Osteoblast (primary cell): ENCODE data around the gene RGS17. TPM values are rescaled to one million over a fixed set of nuclear protein-coding genes. Genes with fewer than 3 reads are reported as not detected.
"Not testable (repeated sequence)": the region's sequence is repeated elsewhere in the genome, so short reads cannot be mapped to it uniquely, and the experiment has no call there.

Experiments
- DNase-seq: peaks from one replicate; pipeline ENCODE4 v3.0.0; 2011; ENCODE audit warnings: low spot score, mixed read lengths; ENCODE audit not compliant: insufficient read length; ENCODE audit errors: missing footprints
- H2AFZ ChIP-seq: 2 replicates; pipeline ENCODE4 v1.6.0; 2011; ENCODE audit warnings: mild to moderate bottlenecking, low read length
- H3K27ac ChIP-seq: 2 replicates; pipeline ENCODE4 v1.5.1; 2011; ENCODE audit warnings: mild to moderate bottlenecking, low read depth, low read length, moderate library complexity
- H3K27me3 ChIP-seq: 2 replicates; pipeline ENCODE4 v1.6.0; 2012; ENCODE audit warnings: mild to moderate bottlenecking, control low read depth, inconsistent platforms, low read length, moderate library complexity; ENCODE audit not compliant: insufficient read depth
- H3K36me3 ChIP-seq: 2 replicates; pipeline ENCODE4 v1.5.1; 2011; ENCODE audit warnings: mild to moderate bottlenecking, low read length, control low read depth, moderate library complexity; ENCODE audit not compliant: insufficient read depth
- H3K4me1 ChIP-seq: 2 replicates; pipeline ENCODE4 v1.5.1; 2011; ENCODE audit warnings: mild to moderate bottlenecking, low read length, control low read depth, moderate library complexity; ENCODE audit not compliant: insufficient read depth
- H3K4me2 ChIP-seq: 2 replicates; pipeline ENCODE4 v1.6.0; 2011; ENCODE audit warnings: mild to moderate bottlenecking, low read length; ENCODE audit not compliant: insufficient read depth
- H3K4me3 ChIP-seq: fragments of 200-600 bp; sonication (generic); 3 replicates; pipeline ENCODE4 v1.5.1; 2012; ENCODE audit warnings: mild to moderate bottlenecking, low read length, inconsistent platforms; ENCODE audit not compliant: insufficient read depth
- H3K79me2 ChIP-seq: 2 replicates; pipeline ENCODE4 v1.6.0; 2012; ENCODE audit warnings: mild to moderate bottlenecking, low read length, control low read depth, inconsistent platforms; ENCODE audit not compliant: insufficient read depth
- H3K9me3 ChIP-seq: 2 replicates; pipeline ENCODE4 v1.5.1; 2011; ENCODE audit warnings: low read depth, low read length, control low read depth
- H4K20me1 ChIP-seq: 2 replicates; pipeline ENCODE4 v1.6.0; 2012; ENCODE audit warnings: mild to moderate bottlenecking, low read length, control low read depth; ENCODE audit not compliant: insufficient read depth
- total RNA-seq: library from RNA; depleted of rRNA; stranded (reverse); fragments of >200 nt; gene quantifications from 2 replicates; pipeline ENCODE4 v1.2.3, GENCODE V29; 2012
- TF ChIP-seq, protein P1 (sequence below): IDR thresholded peaks from 2 replicates; pipeline ENCODE4 v1.5.1; 2011; ENCODE audit warnings: mild to moderate bottlenecking, low read depth, low read length, moderate library complexity; ENCODE audit errors: extremely low read depth

Gene RGS17
- total RNA-seq, 1 donor = 1.4 TPM

DNA sequence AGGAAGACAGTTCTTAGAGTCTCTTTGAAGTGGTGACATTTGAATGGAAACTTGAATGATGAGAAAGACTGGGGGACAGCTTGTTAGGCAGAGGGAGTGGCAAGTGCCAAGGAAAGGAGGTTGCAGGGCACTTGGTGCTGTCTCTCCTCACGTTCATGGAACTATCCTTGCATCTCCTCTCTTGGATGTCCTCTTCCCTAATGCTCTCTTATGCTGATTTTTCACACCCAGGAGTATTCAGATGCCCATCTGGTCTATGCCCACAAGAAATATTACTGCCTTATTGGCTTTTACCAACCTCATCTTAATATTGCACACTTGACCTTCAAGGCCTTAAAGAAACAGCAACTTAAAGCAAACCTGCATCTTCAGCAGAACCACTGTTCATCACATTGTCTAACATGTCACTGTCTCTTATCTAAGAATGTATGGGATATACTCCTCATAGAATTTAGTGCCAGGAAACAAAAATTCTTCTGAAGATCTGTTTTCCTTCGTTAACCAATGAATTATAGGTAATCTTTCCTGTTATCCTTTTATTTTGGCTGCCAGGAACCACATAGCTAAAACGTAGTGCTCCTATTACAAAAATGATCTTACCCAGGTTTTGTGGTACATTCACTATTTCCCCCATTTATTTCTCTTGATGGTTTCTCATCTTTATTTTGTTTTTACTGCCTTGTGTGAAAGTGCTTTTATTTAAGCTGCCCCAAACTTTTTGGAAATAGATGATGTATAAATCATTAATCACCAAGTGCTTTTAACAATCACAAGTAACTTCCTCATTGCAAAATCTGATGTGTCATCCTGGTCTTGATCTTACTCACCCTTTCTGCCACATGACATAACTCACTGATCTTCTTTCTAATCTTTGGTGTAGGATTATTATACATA is 12.8 kb downstream of the RGS17 start:
- TF ChIP-seq, protein P1, sequence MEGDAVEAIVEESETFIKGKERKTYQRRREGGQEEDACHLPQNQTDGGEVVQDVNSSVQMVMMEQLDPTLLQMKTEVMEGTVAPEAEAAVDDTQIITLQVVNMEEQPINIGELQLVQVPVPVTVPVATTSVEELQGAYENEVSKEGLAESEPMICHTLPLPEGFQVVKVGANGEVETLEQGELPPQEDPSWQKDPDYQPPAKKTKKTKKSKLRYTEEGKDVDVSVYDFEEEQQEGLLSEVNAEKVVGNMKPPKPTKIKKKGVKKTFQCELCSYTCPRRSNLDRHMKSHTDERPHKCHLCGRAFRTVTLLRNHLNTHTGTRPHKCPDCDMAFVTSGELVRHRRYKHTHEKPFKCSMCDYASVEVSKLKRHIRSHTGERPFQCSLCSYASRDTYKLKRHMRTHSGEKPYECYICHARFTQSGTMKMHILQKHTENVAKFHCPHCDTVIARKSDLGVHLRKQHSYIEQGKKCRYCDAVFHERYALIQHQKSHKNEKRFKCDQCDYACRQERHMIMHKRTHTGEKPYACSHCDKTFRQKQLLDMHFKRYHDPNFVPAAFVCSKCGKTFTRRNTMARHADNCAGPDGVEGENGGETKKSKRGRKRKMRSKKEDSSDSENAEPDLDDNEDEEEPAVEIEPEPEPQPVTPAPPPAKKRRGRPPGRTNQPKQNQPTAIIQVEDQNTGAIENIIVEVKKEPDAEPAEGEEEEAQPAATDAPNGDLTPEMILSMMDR = no peak

DNA sequence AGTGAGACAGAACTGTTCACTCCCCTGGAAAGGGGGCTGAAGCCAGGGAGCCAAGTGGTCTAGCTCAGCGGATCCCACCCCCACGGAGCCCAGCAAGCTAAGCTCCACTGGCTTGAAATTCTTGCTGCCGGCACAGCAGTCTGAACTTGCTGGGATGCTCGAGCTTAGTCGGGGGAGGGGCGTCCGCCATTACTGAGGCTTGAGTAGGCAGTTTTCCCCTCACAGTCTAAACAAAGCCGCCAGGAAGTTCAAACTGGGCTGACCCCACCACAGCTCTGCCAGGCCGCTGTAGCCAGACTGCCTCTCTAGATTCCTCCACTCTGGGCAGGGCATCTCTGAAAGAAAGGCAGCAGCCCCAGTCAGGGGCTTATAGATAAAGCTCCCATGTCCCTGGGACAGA is 20.0 kb downstream of the RGS17 start:
- not testable (repeated sequence) for H3K4me1 ChIP-seq, H3K36me3 ChIP-seq, H4K20me1 ChIP-seq, DNase-seq, H2AFZ ChIP-seq, H3K27me3 ChIP-seq, H3K27ac ChIP-seq, H3K79me2 ChIP-seq, H3K4me2 ChIP-seq, H3K4me3 ChIP-seq, H3K9me3 ChIP-seq

More for the DNA sequence above, 12.8 kb downstream of the RGS17 start:
- Histone ChIP-seq H3K27ac (no peak overlapping the region), H3K4me2 (peak overlapping the region; percentile 25), H3K79me2 (no peaks in the 10 kb centered on the region), H3K27me3 (no peaks in the 10 kb centered on the region), H4K20me1 (no peaks in the 10 kb centered on the region), H3K4me1 (peaks cover 12% of the 10 kb centered on the region), H3K36me3 (no peaks in the 10 kb centered on the region), H2AFZ (no peak overlapping the region), H3K9me3 (no peaks in the 10 kb centered on the region), H3K4me3 (no peak overlapping the region)
- peak; percentile 54 for DNase-seq

- H3K4me2 ChIP-seq, H3K27me3 ChIP-seq, H4K20me1 ChIP-seq, DNase-seq, H3K4me3 ChIP-seq, H2AFZ ChIP-seq, H3K36me3 ChIP-seq, H3K4me1 ChIP-seq, H3K79me2 ChIP-seq, H3K9me3 ChIP-seq, H3K27ac ChIP-seq: not testable (repeated sequence)
These were observed 20.5 kb downstream of the RGS17 start for GRCh38 chr6:153110612-153111011.

DNA sequence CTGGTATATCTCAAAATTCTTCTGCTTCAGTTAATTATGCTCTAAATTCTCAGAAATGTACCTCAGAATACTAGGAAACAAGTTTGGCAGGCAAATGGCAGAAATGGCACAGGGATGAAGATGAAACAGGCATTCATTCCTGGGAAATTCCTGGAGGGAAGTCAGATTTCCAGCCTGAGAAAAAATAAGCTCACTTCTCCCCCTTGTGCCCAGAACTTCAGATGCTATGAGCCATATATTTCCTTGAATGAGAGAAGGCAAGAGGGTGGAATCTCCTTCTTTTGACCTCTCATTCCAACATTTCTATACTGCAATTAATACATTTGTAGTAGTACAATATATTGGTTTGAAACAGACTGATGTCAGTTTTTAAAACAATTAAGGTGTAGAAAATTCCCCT is 22.8 kb downstream of the RGS17 start:
- Histone ChIP-seq H4K20me1 (no peaks in the 10 kb centered on the region), H3K4me2 (no peak overlapping the region), H3K79me2 (no peaks in the 10 kb centered on the region), H3K36me3 (no peaks in the 10 kb centered on the region), H3K9me3 (no peaks in the 10 kb centered on the region), H2AFZ (no peak overlapping the region), H3K27ac (no peak overlapping the region), H3K4me1 (no peaks in the 10 kb centered on the region), H3K27me3 (no peaks in the 10 kb centered on the region), H3K4me3 (no peak overlapping the region)
- TF ChIP-seq, protein P1 = peak; percentile 53
- DNase-seq = peak; percentile 43

GRCh38 chr6:153106021-153106420 is 25.1 kb downstream of the RGS17 start:
- Histone ChIP-seq H3K4me1 (no peaks in the 10 kb centered on the region), H4K20me1 (no peaks in the 10 kb centered on the region), H3K27ac (no peak overlapping the region), H3K36me3 (no peaks in the 10 kb centered on the region), H3K27me3 (no peaks in the 10 kb centered on the region), H3K79me2 (no peaks in the 10 kb centered on the region), H3K4me2 (no peak overlapping the region), H2AFZ (no peak overlapping the region), H3K4me3 (no peak overlapping the region), H3K9me3 (no peaks in the 10 kb centered on the region)
- no peak for DNase-seq
- TF ChIP-seq, protein P1 = no peak
